ENCODE measurements around the gene TRIM29. TPM values are rescaled to one million over a fixed set of nuclear protein-coding genes. Genes with fewer than 3 reads are reported as not detected.

TRIM29 gene
- total RNA-seq, 3 donors from 2014 or later = not detected

DNA sequence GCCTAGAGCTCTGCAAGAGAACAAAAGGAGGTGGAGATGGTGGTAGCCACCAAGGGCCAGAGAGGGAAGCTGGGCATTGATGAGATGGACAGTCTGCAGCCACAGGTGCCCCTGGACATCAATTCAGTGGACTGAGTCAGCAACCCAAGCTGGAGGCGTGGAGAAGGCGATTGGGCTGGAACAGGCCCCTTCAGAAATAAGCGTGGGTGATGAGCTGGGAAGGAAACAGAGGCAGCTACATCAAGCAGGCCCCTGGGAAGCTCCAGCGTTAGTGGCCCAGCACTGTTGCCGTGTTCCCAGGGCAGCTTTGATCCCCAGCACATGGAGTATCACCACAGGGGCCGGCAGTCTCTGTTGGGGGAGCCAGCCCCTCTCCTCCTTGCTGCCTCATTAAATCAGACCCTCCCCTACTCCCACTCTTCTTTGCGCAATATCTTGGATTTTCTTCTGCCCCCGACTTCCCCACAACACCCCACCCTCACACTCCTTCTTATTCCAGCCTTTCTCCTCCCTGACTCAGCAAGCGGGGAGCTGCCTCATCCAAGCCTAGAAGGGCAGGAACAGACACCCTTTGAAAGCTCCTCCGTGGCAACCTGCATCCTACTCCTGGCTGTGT, 41.3 kb upstream of the TRIM29 start:
- Mint-ChIP-seq H3K4me1 (ENCODE audit: low read depth) (no peaks in the 10 kb centered on the region), H3K9me3 (no peaks in the 10 kb centered on the region), H3K4me3 (no peak overlapping the region), H3K36me3 (ENCODE audit: insufficient read depth) (no peaks in the 10 kb centered on the region), H3K27me3 (ENCODE audit: low read depth) (peaks cover 10% of the 10 kb centered on the region)
- ATAC-seq (no peak), DNase-seq (no peak)

DNA sequence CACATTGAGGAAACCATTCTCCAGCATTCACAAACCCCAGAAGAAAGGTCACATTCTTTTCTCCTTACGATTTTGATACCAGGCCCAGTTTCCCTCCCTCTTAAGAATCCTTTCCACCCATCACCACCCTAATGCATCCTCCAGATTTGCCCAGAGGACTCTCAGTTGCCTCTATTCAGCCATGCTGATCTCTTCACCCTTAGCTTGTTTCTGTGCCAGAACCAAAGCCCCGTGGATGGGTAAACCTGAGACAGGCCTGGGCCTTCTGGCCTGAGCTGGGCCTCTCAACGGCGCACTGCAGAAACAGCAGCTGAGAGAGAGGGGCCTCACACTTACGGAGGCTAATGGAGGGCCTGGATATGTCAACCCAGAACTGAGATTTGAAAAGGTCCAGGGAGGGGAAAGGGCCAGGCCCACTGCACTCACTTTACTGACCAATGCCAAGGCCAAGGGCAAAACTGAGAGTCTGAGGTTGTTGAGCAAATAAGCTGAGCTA, 40.7 kb upstream of the TRIM29 start:
- peaks cover 10% of the 10 kb centered on the region for H3K27me3 Mint-ChIP-seq (ENCODE audit: low read depth)

DNA sequence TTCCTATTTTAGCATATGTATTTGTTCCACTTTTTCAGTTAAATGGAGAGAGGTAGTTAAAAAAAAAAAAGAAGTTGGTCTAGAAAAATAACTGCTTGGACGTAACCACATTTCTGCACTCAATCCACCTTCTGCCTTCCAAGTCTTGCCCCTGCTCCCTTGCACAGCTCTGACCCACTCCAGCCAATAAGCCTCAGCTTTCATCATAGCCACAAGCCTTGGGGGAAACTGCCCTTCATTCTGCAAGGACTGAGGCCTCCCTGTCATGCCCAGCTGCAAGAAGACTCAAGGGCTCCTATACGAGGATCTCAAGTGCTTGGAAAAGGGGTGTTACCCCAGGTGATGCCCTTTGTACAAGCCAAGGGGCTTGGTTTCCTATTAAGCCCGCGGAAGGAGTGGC, 37.0 kb upstream of the TRIM29 start:
- ATAC-seq = no peak
- Mint-ChIP-seq H3K9me3 (no peaks in the 10 kb centered on the region), H3K27me3 (ENCODE audit: low read depth) (peaks cover 41% of the 10 kb centered on the region), H3K4me1 (ENCODE audit: low read depth) (no peaks in the 10 kb centered on the region), H3K36me3 (ENCODE audit: insufficient read depth) (no peaks in the 10 kb centered on the region), H3K4me3 (no peak overlapping the region)
- no peak for DNase-seq

More for the DNA sequence above, 40.7 kb upstream of the TRIM29 start:
- Mint-ChIP-seq H3K4me1 (ENCODE audit: low read depth) (no peaks in the 10 kb centered on the region), H3K9me3 (no peaks in the 10 kb centered on the region), H3K4me3 (no peak overlapping the region), H3K36me3 (ENCODE audit: insufficient read depth) (no peaks in the 10 kb centered on the region)
- no peak for ATAC-seq
- no peak for DNase-seq

- H3K27me3 Mint-ChIP-seq (ENCODE audit: low read depth) = peaks cover 47% of the 10 kb centered on the region
- no peaks in the 10 kb centered on the region for H3K9me3 Mint-ChIP-seq
Observed at GRCh38 chr11:120173807-120174206, 35.9 kb upstream of the TRIM29 start.

DNA sequence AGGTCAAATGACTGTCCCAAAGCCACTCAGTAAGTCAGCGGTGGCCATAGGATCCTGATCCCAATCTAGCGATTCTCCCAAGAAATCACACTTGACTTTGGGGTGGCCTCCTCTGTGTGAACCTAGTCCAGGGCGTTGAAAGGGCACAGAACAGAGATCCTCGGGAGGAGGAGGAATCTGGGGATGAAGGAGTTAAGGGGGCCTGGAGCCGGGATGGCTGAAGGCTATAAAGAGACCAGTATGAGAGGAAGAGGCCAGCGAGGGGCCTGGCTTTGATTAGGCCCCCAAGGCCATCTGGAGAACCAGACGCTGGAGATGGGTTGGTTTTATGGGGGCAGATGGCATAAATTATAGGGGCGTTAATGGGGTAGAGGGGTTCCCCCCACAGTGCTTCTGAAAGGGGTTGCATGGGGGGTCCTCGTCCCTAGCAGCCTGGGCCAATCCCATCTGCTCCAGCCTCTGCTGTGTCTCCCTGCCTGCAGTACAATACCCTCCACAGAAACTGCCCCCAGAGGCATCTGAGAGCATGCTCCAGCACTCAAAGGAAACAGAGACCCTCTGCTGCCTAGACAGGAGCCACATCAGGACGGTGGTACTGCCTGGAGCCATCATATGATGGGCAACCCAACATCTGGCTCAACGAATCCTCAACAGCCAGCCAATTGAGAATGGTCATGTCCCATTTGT, 35.2 kb upstream of the TRIM29 start:
- ATAC-seq (no peak), DNase-seq (no peak)
- Mint-ChIP-seq H3K9me3 (no peaks in the 10 kb centered on the region), H3K4me1 (ENCODE audit: low read depth) (peaks cover 5% of the 10 kb centered on the region), H3K4me3 (no peak overlapping the region), H3K36me3 (ENCODE audit: insufficient read depth) (no peaks in the 10 kb centered on the region), H3K27me3 (ENCODE audit: low read depth) (peaks cover 53% of the 10 kb centered on the region)

More at GRCh38 chr11:120173807-120174206, 35.9 kb upstream of the TRIM29 start:
- no peaks in the 10 kb centered on the region for H3K36me3 Mint-ChIP-seq (ENCODE audit: insufficient read depth)
- DNase-seq = no peak
- ATAC-seq = no peak
- peaks cover under 1% of the 10 kb centered on the region for H3K4me1 Mint-ChIP-seq (ENCODE audit: low read depth)
- no peak overlapping the region for H3K4me3 Mint-ChIP-seq

DNA sequence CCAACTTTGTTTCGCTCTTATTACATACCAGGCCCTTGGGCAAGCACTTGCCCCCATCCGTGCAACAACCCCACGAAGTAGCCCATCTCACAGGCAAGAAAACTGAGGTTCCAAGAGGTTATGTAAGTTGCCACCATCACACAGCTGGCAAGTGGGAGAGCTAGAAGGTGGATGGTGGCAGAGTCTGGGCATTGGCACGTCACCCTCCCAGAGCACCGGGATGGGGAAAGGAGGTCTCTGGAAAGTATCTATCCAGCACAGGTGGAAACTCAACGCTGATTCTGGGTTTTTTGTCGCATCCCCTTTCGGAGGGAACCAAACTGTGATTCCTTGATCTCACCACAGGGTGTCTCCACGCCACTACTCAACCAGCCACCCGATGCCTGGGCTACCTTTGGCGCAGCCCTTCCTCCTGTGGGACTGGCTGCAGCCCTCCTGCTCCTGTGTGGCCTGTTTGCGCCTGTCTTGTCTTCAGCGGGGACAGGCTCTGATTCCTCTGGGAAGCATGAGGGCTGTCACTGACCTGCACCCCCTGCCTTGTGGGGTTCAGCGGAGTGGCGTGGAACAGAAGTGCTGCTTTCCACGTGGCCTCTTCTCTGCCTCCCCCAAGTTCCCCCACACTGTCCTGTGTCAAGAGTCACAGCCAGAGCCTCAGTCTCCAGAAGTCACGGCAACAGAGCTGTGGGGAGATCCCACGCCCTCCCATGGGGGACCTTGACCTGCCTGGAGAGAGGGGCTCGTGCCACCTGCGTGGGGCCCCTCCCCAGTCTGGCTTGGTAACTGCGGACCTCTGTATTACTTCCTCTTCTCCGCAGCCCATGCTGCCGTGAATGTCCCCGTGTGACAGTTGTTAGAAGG, 34.4 kb upstream of the TRIM29 start:
- H3K4me1 Mint-ChIP-seq (ENCODE audit: low read depth) = peaks cover 5% of the 10 kb centered on the region
- DNase-seq = peak; percentile 28
- H3K9me3 Mint-ChIP-seq = no peaks in the 10 kb centered on the region
- H3K4me3 Mint-ChIP-seq = no peak overlapping the region
- peaks cover 62% of the 10 kb centered on the region for H3K27me3 Mint-ChIP-seq (ENCODE audit: low read depth)
- H3K36me3 Mint-ChIP-seq (ENCODE audit: insufficient read depth) = no peaks in the 10 kb centered on the region
- ATAC-seq = peak; percentile 60 to 68

DNA sequence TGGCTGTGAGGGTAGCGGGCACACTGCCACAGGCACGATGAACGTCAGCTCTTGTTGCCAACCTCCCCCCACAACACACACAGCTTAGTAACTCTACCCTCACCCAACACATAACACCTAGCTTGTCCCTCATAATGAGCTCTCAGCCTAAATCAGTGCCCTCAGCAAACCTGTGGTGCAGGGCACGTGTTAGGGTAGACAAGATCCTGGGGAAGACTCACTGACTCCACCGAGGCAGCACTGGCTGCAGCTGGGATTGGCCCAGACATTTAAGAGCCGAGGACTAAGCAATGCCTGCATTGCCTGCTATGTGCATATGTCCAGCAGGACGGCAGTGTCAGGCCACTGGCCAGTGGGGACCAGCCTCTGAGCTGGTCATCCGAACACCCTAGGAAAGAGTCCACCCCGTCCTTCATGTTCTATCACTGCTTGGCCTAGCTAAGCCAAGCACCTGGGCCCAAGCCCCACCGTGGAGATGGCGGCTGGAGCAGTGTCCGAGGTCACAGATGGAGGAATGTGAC, 32.9 kb upstream of the TRIM29 start:
- H3K9me3 Mint-ChIP-seq = peaks cover 7% of the 10 kb centered on the region
- no peaks in the 10 kb centered on the region for H3K36me3 Mint-ChIP-seq (ENCODE audit: insufficient read depth)
- DNase-seq = no peak
- H3K4me3 Mint-ChIP-seq = no peak overlapping the region
- H3K27me3 Mint-ChIP-seq (ENCODE audit: low read depth) = peaks cover 72% of the 10 kb centered on the region
- peaks cover 5% of the 10 kb centered on the region for H3K4me1 Mint-ChIP-seq (ENCODE audit: low read depth)
- ATAC-seq = no peak

DNA sequence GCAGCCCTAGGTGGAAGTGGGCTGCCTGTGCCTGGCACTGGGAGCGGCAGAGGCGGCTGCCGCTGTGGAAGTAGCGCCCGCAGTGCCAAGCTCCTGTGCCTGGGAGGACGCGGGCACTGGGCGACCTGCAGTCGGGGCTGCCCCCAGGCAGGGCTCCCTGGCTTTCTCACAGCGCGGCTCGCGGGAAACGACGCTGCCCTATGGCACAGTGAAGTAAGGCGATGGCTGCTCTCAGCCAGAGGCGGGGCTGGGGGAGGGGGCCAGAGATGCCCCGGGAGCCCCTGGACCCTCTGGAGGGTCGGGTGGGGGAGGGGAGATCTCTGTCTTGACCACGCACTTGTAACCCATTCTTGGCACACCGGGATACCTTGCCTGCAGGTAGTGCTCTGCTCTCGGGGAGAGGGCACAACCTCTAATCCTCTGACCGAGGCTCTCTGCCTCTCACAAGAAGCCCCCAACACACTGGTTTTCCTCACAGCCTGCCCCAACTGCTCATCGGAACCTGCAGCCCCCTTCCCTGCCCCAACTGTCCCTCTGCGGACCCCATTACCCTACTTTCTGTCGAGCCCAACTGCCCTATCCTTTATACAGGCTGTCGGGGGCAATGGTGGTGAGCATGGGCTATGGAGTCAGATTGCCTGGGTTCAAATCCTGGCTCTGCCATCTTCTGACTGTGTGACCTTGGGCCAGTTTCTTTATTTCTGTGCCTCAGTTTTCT, 32.2 kb upstream of the TRIM29 start:
- H3K36me3 Mint-ChIP-seq (ENCODE audit: insufficient read depth) = no peaks in the 10 kb centered on the region
- H3K9me3 Mint-ChIP-seq = peaks cover 14% of the 10 kb centered on the region
- H3K27me3 Mint-ChIP-seq (ENCODE audit: low read depth) = peaks cover 75% of the 10 kb centered on the region
- H3K4me1 Mint-ChIP-seq (ENCODE audit: low read depth) = peaks cover 5% of the 10 kb centered on the region
- no peak overlapping the region for H3K4me3 Mint-ChIP-seq
- DNase-seq = no peak
- ATAC-seq = no peak

- Mint-ChIP-seq H3K36me3 (ENCODE audit: insufficient read depth) (no peaks in the 10 kb centered on the region), H3K4me3 (peak overlapping the region; percentile 66), H3K9me3 (peaks cover 21% of the 10 kb centered on the region), H3K4me1 (ENCODE audit: low read depth) (peaks cover 5% of the 10 kb centered on the region), H3K27me3 (ENCODE audit: low read depth) (peaks cover 85% of the 10 kb centered on the region)
- peak; percentile 43 for DNase-seq
- ATAC-seq = peak; percentile 80 to 82
Observed at GRCh38 chr11:120168960-120169681, 31.2 kb upstream of the TRIM29 start.

- ATAC-seq (no peak), DNase-seq (no peak)
- Mint-ChIP-seq H3K9me3 (peaks cover 21% of the 10 kb centered on the region), H3K4me3 (peak overlapping the region; percentile 66), H3K4me1 (ENCODE audit: low read depth) (peaks cover 5% of the 10 kb centered on the region), H3K27me3 (ENCODE audit: low read depth) (peaks cover 83% of the 10 kb centered on the region), H3K36me3 (ENCODE audit: insufficient read depth) (no peaks in the 10 kb centered on the region)
Observed at GRCh38 chr11:120168108-120168959, 30.4 kb upstream of the TRIM29 start.

DNA sequence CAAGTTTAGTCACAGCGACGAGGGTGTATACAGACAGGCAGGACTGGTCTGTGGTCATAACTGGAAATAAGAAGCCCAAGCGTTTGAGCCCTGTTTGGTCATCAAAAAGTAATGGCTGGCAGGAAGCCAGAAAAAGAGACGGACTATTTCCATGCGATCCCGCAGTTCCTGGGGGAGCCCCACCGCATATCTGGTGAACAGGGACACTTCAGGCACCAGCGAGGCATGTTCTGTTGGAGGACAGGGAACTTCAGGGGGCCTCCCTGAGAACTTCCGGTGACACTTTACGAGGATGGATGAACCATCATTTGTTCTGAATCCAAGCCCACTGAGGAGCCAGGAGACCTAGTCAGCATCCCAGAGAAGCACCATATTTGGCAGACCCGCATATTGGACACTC, 29.7 kb upstream of the TRIM29 start:
- H3K27me3 Mint-ChIP-seq (ENCODE audit: low read depth) = peaks cover 78% of the 10 kb centered on the region
- ATAC-seq (no peak), DNase-seq (no peak)
- H3K9me3 Mint-ChIP-seq = peaks cover 21% of the 10 kb centered on the region
- H3K36me3 Mint-ChIP-seq (ENCODE audit: insufficient read depth) = no peaks in the 10 kb centered on the region
- no peak overlapping the region for H3K4me3 Mint-ChIP-seq
- peaks cover 5% of the 10 kb centered on the region for H3K4me1 Mint-ChIP-seq (ENCODE audit: low read depth)

DNA sequence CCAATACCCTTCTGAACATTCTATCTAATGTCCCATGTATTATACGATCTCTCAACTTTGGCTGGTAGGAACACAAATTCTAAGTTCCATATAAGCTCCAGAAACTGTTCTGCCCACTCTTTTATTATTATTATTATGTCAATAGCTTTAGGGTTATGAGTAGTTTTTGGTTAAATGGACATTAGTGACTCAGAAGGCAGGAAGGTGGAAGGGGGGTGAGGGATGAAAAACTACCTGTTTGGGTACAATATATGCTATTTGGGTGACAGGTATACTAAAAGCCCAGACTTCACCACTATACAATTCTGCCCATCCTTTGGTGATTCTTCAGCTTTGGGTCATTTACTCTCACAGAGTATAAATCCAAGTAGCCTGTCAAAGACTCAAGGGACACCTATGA, 22.5 kb upstream of the TRIM29 start:
- Mint-ChIP-seq H3K27me3 (ENCODE audit: low read depth) (peaks cover 23% of the 10 kb centered on the region), H3K4me3 (no peak overlapping the region), H3K9me3 (peaks cover 18% of the 10 kb centered on the region), H3K36me3 (ENCODE audit: insufficient read depth) (no peaks in the 10 kb centered on the region), H3K4me1 (ENCODE audit: low read depth) (no peaks in the 10 kb centered on the region)
- ATAC-seq = no peak
- no peak for DNase-seq

DNA sequence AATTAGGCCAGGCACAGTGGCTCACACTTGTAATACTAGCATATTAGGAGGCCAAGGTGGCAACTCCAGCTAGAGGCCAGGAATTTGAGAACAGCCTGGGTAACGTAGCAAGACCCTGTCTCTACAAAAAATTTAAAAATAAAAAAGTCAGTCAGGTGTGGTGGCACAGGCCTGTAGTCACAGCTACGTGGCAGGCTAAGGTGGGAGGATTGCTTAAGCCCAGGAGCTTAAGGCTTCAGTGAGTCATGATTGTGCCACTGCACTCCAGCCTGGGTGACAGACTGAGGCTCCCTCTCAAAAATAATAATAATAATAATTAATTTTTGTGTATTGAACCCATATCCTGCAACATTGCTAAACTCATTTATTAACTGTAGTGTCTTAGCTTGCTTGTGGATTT, 15.3 kb upstream of the TRIM29 start:
- no peak for ATAC-seq
- H3K27me3 Mint-ChIP-seq (ENCODE audit: low read depth) = peaks cover 12% of the 10 kb centered on the region
- no peaks in the 10 kb centered on the region for H3K4me1 Mint-ChIP-seq (ENCODE audit: low read depth)
- peaks cover 7% of the 10 kb centered on the region for H3K9me3 Mint-ChIP-seq
- no peak overlapping the region for H3K4me3 Mint-ChIP-seq
- no peaks in the 10 kb centered on the region for H3K36me3 Mint-ChIP-seq (ENCODE audit: insufficient read depth)
- DNase-seq = no peak
